Urothelium cell line (cell line): Measurements from ENCODE around the gene KIR3DL3.
"Not testable (repeated sequence)": the region's sequence is repeated elsewhere in the genome, so short reads cannot be mapped to it uniquely, and the experiment has no call there.

Experiments
- DNase-seq: peaks from one replicate; pipeline ENCODE4 v3.0.0; 2011; ENCODE audit warnings: low spot score, mixed read lengths
- FAIRE-seq: peaks from 2 replicates; lab custom pipeline; 2011; peaks lifted over from hg19 to GRCh38; lab: Jason Lieb, UNC

KIR3DL3 gene

GRCh38 chr19:54775830-54776229 lies 51.6 kb downstream of the KIR3DL3 start:
- DNase-seq, FAIRE-seq: not testable (repeated sequence)

GRCh38 chr19:54777851-54778250 lies 53.6 kb downstream of the KIR3DL3 start:
- not testable (repeated sequence) for DNase-seq, FAIRE-seq

- not testable (repeated sequence) for DNase-seq, FAIRE-seq
These were observed 54.7 kb downstream of the KIR3DL3 start for GRCh38 chr19:54778896-54779295.

- FAIRE-seq, DNase-seq: not testable (repeated sequence)
These were observed 58.7 kb downstream of the KIR3DL3 start for GRCh38 chr19:54782916-54783315.
